ENCODE data around the gene NLRP9.

- TF ChIP-seq SIN3A (IDR thresholded peaks at IDR 0.05; ENCODE audit: borderline replicate concordance, insufficient read depth, low read length) (no peak), TAF1 (IDR thresholded peaks at IDR 0.05; ENCODE audit: borderline replicate concordance, insufficient read depth, low read length) (no peak), POLR2AphosphoS5 (IDR thresholded peaks at IDR 0.05; ENCODE audit: low read depth, low read length) (no peak), REST (IDR thresholded peaks at IDR 0.05; ENCODE audit: insufficient read depth in 1 of 2, low read depth in 2 of 2, low read length in 2 of 2) (no peak), FOXP2 (optimal IDR thresholded peaks at IDR 0.05; ENCODE audit: borderline replicate concordance, extremely low read depth, extremely low read length, insufficient read depth) (no peak)
Observed at GRCh38 chr19:55720214-55720746, 17.9 kb downstream of the NLRP9 start.
